HT1080 (cell line): ENCODE data around the gene SMYD1. TPM values are rescaled to one million over a fixed set of nuclear protein-coding genes. Genes with fewer than 3 reads are reported as not detected.
"Not testable (repeated sequence)": the region's sequence is repeated elsewhere in the genome, so short reads cannot be mapped to it uniquely, and the experiment has no call there.

ENCODE experiments used
- DNase-seq: peaks from one replicate; pipeline ENCODE4 v3.0.0-alpha.2; 2015; ENCODE audit warnings: low read depth
- polyA plus RNA-seq, 2 experiments: library from polyadenylated mRNA; depleted of rRNA; stranded (reverse); fragments of >200 nt; gene quantifications; 2 replicates each; pipeline ENCODE4 v1.2.3, GENCODE V29; 2015
- total RNA-seq: library from RNA; depleted of rRNA; stranded (reverse); fragments of >200 nt; shearing (Covaris generic); gene quantifications from 2 replicates; pipeline ENCODE4 v1.2.3, GENCODE V29; 2014; rRNA removed

The SMYD1 gene
- not detected in 2 replicates for total RNA-seq
- polyA plus RNA-seq (2015; cell fraction: cytosol; rRNA removed), result not detected in 2 replicates
- not detected in 2 replicates for polyA plus RNA-seq (2015; cell fraction: nucleus; rRNA removed)

DNA sequence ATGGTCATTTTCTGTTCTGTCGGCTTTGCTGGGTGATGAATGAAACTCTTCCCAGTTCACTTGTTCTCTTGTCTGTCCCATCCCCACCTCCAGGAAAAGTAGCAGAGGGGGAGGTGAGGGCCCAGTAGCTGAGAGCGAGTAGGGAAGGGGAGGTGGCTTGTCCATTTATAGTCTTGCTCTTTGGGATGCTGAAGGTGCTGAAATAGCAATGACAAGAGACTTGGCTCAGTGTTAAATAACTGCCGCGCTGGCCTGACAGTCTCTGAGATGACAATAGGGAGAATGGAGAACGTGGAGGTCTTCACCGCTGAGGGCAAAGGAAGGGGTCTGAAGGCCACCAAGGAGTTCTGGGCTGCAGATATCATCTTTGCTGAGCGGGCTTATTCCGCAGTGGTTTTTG is at the start of gene SMYD1:
TSS of gene SMYD1 (plus strand) at position 228 of the 400 bp plus-strand sequence. CDS start at position 268, 40 bp downstream.
- DNase-seq, result no peak

DNA sequence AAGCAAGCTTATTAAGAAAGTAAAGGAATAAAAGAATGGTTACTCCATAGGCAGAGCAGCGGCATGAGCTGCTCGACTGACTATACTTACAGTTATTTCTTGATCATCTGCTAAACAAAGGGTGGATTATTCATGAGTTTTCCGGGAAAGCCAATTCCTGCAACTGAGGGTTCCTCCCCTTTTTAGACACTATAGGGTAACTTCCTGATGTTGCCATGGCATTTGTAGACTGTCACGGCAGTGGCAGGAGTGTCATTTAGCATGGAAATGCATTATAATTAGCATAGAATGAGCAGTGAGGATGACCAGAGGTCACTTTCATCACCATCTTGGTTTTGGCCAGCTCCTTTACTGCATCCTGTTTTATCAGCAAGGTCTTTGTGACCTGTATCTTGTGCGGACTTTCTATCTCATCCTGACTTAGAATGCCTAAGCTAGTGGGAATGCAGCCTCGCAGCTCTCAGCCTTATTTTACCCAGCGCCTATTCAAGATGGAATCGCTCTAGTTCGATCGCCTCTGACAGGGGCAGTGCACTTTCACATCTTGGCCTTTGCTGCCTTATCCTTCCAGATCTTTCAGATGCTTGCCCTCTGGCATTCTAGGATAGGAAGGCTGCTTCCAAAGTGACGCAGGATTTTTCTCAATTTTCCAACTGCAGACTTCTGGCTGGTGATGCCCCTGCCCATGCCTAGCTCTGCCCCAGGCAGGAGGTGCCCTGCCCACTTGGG is 49.4 kb upstream of the SMYD1 start:
- DNase-seq, result not testable (repeated sequence)

DNA sequence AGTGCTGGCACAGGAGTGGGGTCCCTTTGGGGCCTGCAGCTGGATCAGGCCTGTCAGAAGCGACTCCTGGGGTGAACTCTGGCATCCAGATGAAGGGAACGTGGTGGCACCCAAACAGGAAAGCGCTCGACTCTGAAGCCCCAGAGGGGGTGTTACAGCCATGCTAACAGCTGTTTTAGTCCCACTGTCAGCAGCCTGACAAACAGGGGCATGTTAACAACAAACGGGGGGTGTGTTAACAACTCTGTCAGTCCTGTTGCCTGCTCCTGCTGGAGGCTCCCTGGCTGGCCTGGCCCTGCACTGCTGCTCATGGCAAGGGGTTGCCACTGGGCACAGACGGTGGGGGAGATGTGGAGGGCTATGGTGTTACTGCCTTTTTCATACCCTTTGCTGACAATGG is 48.7 kb upstream of the SMYD1 start:
- DNase-seq, result no peak

DNA sequence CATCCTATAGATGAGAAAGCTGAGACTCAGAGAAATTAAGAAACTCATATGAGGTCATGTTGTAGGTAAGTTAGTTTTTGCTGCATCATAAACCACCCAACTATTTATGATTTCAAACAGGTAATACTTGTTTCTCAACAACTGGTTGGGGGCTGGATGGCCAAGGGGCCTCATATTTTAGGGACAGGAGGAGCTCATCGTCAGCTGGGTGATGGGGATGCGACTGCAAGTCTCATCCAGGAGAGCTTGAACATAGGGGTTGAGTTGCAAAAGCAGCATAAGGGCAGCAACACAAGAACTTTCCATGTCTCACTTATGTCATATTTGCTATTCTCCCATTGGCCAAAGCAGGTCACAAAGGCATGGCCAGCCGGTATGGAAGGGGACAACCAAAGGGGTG is 47.6 kb upstream of the SMYD1 start:
- DNase-seq, result no peak

DNA sequence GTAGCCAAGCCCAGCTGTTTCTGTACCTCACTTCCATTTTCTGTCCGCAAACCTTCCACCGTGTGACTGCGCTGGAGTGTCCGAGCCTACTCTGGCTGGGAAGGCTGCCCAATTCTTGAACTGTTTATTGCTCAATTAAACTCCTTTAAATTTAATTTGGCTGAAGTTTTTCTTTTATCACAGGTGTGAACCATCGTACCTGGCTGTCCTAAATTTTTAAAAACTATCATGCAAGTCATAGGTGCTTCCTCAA is 45.0 kb upstream of the SMYD1 start:
- DNase-seq, result no peak

DNA sequence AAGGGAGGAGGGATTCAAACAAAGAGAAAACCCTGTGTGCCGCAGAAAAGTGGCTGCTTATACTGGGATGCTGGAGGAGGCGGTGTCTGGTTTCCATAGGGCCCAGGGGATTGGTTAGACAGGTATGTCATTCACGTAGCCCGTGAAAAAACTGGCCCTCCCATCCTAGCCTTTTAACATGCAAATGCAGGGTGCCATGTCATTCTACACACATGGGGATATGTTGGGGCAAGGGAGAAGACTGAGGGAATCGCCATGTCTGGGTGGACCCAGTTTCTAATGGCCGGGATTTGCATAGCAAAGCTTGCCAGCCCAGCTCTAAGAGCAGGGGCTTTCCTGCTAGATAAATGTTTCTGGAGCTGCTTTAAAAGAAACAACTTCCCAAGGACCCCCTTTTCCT is 43.1 kb upstream of the SMYD1 start:
- DNase-seq, result no peak

DNA sequence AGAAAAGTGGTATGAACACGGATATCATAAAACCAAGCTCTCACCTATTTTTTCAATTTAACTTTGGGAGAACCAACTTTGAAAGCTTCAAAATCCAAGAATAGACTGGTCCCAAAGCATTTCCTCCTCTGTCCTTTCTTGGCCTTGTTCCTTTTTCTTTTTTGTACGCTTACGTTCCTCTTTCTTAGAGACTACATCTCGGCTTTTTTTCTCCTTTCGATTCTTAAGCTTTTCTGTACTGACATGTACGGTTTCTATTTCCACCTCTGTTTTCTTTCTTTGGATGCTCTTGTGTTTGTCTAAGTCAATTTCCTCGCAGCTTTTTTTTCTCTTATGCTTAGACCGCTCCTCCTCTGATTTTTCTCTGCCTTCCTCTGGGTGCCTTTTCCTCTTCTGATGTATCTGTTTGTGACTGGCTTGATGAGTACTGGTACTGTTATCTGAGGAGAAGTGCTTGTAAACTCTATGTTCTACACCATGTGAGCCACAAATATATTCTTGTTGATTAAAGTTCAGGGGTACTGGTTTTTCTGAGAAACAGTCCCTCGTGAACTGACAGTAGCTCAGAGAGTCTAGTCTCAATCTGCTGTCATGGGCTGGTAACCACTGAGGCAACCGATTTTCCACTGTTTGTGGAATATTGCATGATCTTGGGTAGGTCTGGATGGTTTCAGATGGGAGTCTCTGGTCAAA is 39.8 kb upstream of the SMYD1 start:
- no peak for DNase-seq

DNA sequence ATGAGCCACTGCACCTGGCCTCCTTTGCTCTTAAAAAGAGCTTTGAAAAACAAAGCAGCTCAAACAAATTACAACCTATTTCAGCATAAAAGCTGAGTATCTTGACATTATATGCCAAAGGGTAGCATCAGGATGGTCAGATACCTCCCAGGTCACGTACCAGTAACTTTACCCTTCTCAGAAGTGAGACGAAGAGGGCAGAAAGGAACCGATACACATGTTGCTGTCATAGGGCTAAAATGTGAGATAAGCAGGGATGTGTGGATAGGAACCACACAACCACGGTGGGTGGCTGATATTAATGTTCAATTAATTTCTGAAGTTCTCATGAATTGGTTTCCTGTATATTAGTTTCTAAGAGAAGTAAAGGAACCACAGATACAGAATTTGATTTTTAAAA is 38.7 kb upstream of the SMYD1 start:
- DNase-seq, result no peak

DNA sequence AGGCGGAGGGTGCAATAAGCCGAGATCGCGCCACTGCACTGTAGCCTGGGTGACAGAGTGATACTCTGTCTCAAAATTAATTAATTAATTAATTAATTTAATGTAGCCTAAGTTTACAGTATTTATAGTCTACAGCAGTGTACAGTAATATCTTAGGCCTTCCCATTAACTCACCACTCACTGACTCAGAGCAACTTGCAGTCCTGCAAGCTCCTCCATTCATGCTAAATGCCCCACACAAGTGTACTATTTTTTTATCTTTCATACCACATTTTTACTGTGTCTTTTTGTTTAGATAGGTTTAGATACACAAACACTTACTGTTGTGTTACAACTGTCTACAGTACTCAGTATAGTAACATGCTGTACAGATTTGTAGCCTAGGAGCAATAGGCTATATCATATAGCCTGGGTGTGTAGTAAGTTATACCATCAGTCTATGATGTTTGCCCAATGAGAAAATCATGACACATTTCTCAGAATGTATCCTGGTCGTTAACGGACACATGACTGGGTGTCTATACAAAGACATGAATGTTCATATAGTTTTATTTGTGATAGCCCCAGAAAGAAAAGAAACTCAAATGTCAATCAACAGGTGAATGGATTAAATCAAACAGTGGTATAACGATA is 35.4 kb upstream of the SMYD1 start:
- DNase-seq, result no peak

DNA sequence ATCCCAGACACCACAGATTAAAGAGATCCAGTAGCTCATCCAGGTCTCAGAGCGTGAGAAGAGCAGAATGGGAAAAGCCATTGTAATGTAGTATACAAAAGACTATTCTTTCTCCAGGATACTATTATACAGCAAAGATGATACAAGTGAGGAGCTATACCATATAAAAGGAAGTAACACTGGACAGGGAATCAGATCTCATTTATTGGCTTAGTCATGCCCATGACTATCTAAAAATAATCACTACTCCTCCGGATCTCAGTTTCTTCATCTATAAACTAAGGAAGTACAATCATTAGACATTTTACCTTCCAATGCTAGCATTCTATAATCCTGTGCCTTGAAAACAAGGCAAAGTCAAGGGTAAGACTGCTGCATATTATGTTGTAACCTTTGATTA is 31.4 kb upstream of the SMYD1 start:
- DNase-seq, result no peak

DNA sequence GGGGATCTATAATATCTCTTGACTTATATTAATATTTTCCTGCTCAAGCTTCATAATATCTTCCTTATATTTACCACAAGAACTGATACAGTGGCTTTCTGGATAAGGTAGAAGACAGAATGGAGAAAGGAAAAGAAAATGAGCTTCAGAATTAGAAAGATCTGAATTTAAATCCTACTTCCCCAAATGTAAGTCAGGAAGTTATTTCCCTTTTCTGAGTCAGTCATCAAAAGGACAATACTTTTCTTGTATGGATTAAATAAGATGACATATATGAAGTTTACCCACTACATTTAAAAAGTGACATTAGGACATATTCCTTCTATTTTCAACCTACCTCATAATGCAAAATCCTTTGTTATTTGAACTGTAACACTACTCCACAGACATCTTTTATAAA is 31.0 kb upstream of the SMYD1 start:
- DNase-seq, result no peak

DNA sequence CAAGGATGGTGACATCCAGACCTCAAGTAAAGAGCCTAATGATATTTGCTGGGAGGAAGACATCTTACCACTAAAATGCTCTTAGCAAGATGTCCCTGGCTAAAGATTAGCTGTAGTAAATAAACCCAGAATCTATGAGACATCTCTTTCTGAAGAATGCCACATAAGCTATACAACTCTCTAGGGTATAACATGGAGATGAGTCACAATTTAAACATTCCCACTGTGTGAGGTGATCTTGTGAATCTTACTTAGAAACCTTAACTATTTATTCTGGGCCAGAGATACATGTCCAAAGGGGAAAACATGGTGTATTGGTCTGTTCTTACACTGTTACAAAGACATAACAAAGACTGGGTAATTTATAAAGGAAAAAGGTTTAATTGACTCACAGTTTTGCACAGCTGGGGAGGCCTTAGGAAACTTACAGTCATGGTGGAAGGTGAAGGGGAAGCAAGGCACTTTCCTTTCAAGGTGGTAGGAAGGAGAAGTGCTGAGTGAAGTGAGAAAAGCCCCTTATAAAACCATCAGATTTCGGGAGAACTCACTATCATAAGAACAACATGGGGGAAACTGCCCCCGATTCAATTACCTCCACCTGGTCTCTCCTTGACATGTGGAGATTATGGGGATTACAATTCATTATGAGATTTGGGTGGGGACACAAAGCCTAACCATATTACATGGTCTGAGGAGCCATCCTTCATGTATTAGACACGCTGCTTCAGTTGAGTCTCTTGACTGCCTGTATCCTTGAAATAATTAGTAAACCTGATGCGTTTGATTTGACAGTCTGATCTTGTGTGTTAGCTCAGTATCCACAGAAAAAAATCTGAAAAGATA is 29.1 kb upstream of the SMYD1 start:
- peak; percentile 87 for DNase-seq

DNA sequence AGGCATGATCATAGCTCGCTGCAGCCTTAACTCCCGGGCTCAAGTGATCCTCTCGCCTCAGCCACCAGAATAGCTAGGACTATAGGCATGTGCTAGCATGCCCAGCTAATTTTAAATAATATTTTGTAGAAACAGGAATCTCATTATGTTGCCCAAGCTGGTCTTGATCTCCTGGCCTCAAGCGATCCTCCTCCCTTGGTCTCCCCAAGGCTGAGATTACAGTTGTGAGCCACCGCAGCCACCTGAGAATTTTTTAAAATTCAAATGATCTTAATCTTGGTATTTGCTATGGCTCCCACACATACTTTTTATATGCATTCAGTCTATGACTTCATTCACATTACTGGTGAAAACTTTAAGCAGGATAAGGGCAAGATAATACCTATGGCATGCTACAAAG is 25.1 kb upstream of the SMYD1 start:
- no peak for DNase-seq

DNA sequence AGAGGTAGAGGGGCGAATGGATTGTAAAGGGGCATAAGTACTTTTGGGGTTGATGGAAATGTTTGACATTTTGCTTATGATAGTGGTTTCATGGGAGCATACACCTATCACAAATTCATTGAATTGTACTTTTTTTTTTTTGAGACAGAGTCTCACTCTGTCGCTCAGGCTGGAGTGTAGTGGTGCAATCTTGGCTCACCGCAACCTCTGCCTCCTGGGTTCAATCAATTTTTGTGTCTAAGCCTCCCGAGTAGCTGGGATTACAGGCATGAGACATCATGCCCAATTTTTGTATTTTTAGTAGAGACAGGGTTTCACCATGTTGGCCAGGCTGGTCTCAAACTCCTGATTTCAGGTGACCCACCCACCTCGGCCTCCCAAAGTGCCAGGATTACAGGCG is 22.1 kb upstream of the SMYD1 start:
- DNase-seq, result not testable (repeated sequence)

DNA sequence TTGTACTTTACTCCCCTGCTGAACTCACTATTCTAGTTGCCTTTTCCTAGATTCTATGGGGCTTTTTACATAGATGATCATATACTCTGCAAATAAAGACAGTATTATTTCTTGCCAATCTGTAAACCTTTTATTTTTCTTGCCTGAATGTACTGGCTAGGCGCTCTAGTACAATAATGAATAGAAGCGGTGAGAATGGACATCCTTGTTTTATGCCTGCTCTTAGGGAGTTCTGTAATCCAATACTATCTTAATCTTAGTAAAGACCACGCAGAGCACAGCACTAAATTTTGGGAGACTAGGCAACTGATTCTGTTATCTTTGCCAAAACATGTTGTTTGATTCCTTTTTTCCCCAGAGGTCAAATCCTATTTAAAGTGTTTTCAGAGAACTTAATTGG is 19.1 kb upstream of the SMYD1 start:
- DNase-seq, result no peak

DNA sequence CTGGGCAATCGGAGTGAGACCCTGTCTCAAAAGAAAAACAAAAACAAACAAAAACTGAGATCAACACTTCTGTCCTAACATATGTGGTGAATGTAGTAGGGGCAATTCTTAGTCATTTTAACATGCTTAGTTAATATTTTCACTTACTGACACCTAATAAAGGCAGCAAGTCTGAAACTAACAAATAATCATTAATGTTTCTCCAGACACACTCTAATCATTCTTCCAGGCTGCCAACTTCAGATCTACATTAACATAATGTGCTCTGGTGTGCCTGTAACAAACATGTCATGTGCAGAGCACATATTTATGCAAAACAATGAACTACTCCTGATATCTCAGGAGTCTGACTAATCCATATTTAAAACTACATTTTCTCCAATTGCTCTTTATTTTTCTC is 18.0 kb upstream of the SMYD1 start:
- DNase-seq, result no peak

DNA sequence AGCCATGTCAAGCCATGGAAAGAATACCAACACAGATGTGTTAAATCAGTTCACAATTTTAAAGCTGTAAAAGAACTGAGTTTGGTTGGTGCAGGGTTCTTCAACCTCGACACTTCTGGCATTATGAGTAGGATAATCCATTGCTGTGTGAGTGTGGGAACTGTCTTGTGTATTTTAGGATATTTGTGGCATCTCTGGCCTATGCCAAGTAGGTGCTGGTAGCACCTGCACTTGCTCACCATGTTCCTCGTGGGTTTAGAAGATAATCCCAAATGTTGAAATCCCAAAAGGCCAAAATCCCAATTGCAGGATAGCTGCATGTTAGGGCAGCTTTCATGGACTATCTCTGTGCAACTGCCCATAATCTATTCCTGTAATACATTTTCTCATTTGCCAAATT is 15.8 kb upstream of the SMYD1 start:
- DNase-seq, result no peak

DNA sequence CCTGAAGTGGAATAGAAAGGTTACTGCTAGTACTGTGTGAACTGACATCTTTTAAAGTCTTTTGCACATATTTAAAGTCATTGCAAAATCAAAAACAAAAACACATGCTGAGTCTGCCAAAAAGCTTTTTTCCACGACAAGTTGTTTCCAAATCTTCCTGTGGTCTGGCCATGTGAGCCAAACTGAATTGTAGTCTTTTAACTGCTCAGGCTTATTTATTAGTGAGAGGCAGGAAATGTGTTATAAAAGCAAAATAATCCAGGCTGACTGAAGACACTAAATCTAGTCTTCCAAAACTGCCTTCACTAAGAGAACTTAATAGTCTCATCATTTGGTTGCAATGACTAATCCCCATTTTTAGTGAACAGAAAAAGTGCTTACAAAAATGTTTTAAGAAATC is 14.3 kb upstream of the SMYD1 start:
- DNase-seq, result no peak

DNA sequence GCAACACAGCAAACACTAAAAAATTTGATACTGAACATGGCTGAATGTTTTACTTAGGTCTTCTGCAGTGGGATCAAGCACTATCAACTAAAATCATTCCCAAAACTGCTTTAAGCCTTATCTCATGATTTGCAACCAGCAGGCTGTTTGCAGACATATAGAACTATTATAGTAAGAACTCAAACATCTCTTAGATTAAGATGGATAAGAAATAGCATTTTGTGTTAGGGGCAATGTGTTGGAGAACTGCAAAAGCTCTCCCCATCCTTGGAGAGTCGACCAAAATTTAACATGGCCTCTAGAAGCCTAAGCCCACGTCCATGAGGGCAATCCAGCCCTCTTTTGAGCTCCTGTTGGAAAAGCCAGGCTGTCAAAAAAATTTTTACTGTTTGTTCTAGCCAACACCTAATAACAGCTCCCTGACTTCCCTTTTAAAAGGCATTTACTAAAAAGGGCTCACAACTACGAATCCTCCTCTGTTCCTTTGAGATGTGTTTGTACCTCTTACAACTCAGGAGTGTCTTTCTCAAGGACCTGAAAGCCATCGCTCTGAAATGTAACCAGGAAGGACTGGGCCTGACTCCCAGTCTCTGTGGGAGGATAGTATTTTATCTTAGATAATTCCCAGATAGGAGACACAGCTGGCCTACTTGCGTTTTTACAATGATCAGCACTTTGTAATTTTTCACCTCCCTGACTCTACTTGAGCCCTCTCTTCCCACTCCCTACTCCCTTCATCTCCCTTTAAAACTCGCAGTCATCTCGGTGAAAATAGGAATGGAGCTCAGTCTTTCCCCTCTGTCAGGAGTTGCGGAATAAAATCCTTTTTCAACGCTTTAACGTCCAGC is 13.5 kb upstream of the SMYD1 start:
- DNase-seq, result no peak

DNA sequence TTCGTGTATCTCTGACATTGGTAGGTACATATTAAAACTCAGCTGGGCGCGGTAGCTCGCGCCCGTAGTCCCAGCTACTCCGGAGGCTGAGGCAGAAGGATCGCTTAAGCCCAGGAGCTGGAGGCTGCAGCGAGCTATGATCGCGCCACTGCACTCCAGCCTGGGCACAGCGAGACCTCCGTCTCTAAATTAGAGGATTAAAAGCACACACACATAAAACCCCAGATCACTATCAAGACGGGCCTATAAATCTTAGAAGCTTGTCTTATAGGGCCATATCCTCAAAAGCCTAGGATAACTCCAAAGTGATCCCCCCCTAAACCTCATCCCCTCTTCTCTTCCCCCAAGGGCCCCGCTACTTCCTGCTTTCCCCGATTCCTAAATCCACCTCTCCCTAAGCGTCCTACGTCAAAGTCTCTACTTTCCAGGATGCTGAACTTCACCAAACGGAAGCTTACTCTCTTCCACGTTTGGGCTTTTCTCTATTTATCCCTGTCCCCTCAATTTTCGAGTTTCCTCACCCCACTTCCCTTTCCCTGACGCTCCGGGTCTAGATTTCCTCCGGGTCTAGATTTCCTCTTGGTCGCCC is 12.7 kb upstream of the SMYD1 start:
- no peak for DNase-seq
